ENCODE data around the gene COPA. TPM values are rescaled to one million over a fixed set of nuclear protein-coding genes. Genes with fewer than 3 reads are reported as not detected.
"Not testable (repeated sequence)": the region's sequence is repeated elsewhere in the genome, so short reads cannot be mapped to it uniquely, and the experiment has no call there.

The COPA gene
- polyA plus RNA-seq, 1 of the 3 experiments (the other 2 are of a cell fraction), result 91.4 TPM

- H3K36me3 ChIP-seq (replicated peaks in 1 of 2; ENCODE audit: control insufficient read depth in 1 of 2, insufficient read depth in 2 of 2, low read length in 1 of 2), result peaks cover 82 to 85% of the 10 kb centered on the region in 2 experiments
- H2AFZ ChIP-seq (ENCODE audit: low read depth), result no peak overlapping the region
- H3F3A ChIP-seq (replicated peaks; ENCODE audit: insufficient read depth), result peaks cover 74% of the 10 kb centered on the region
- 0 out of 2 replicates have a peak, but pooled peaks cover 3% of the 10 kb centered on the region for H3K79me2 ChIP-seq (ENCODE audit: insufficient read depth)
- no peaks in the 10 kb centered on the region for H3K4me1 ChIP-seq (ENCODE audit: control insufficient read depth in 1 of 2, insufficient read depth in 2 of 2, low read depth in 1 of 2, low read length in 1 of 2)
- no peak overlapping the region for H3K4me2 ChIP-seq
- H3K27me3 ChIP-seq (ENCODE audit: insufficient read depth), result no peaks in the 10 kb centered on the region
- H3K9me2 ChIP-seq, result no peaks in the 10 kb centered on the region
- H4K20me1 ChIP-seq (ENCODE audit: insufficient read depth), result peaks cover 6% of the 10 kb centered on the region; the same call in 1 of the 2 replicates
- H3K9me3 ChIP-seq, result no peaks in the 10 kb centered on the region
- DNase-seq, result peak; percentile 62
- 53% methylated on average over 11 of the region's 11 CpGs for WGBS (ENCODE audit: low lambda C conversion rate)
- no peak overlapping the region for H3K9ac ChIP-seq
- no peak overlapping the region for H3K4me3 ChIP-seq (ENCODE audit: low read depth in 2 of 2, low read length in 1 of 2)
- POLR2A ChIA-PET, result interaction anchor here (0.5 to 1.1 kb wide), 2 partner anchors 30 to 51 kb away, joined by 3 read pairs; no protein-coding TSS in a partner anchor
- TF ChIP-seq CTCF (IDR thresholded peaks at IDR 0.05) (peak; percentile 86), MXI1 (IDR thresholded peaks at IDR 0.05; ENCODE audit: low read depth, low read length) (peak; percentile 42; the same call in 1 of the 2 replicates), RFX5 (IDR thresholded peaks at IDR 0.05; ENCODE audit: low read length) (no peak), RAD21 (IDR thresholded peaks at IDR 0.05; ENCODE audit: low read length) (peak; percentile 61), SMC3 (IDR thresholded peaks at IDR 0.05; ENCODE audit: low read depth, low read length) (peak; percentile 67)
- CTCF ChIA-PET, result interaction anchor here (0.5 to 7.3 kb wide), 78 partner anchors 8 to 1107 kb away, joined by 3 to 102 read pairs (median 5); partner anchors contain the start of genes ATP1A2, CASQ1, DCAF8 and IGSF8
- H3K27ac ChIP-seq (ENCODE audit: low read depth in 2 of 2, low read length in 1 of 2), result no peak overlapping the region
Measured at GRCh38 chr1:160291248-160292220, 51.5 kb downstream of the COPA start.

- H2AFZ ChIP-seq (ENCODE audit: low read depth); H3K4me2 ChIP-seq; H3K27ac ChIP-seq (ENCODE audit: low read depth in 2 of 2, low read length in 1 of 2); H3K4me3 ChIP-seq (ENCODE audit: low read depth in 2 of 2, low read length in 1 of 2); POLR2A ChIA-PET; DNase-seq; H3K9me2 ChIP-seq; H3K9ac ChIP-seq; H4K20me1 ChIP-seq (ENCODE audit: insufficient read depth); H3K27me3 ChIP-seq (ENCODE audit: insufficient read depth); H3K9me3 ChIP-seq: not testable (repeated sequence)
- CTCF ChIA-PET, result interaction anchor here (0.8 to 2.3 kb wide), 7 partner anchors 9 to 242 kb away, joined by 3 to 10 read pairs (median 5); no protein-coding TSS in a partner anchor
- H3K36me3 ChIP-seq (replicated peaks in 1 of 2; ENCODE audit: control insufficient read depth in 1 of 2, insufficient read depth in 2 of 2, low read length in 1 of 2), result peaks cover 47 to 51% of the 10 kb centered on the region in 2 experiments
- WGBS (ENCODE audit: low lambda C conversion rate), result 94% methylated on average over 12 of the region's 12 CpGs
- H3K4me1 ChIP-seq (ENCODE audit: control insufficient read depth in 1 of 2, insufficient read depth in 2 of 2, low read depth in 1 of 2, low read length in 1 of 2), result peaks cover 6 to 15% of the 10 kb centered on the region in 2 experiments
- peaks cover 64% of the 10 kb centered on the region for H3F3A ChIP-seq (replicated peaks; ENCODE audit: insufficient read depth)
- peaks cover 24% of the 10 kb centered on the region for H3K79me2 ChIP-seq (ENCODE audit: insufficient read depth)
Measured at GRCh38 chr1:160287769-160288168, 55.3 kb downstream of the COPA start.

GRCh38 chr1:160285506-160285905 is 57.5 kb downstream of the COPA start:
- WGBS (ENCODE audit: low lambda C conversion rate), result 42% methylated on average over 23 of the region's 23 CpGs
- Histone ChIP-seq H3K79me2 (ENCODE audit: insufficient read depth) (peaks cover 26% of the 10 kb centered on the region), H4K20me1 (ENCODE audit: insufficient read depth) (no peaks in the 10 kb centered on the region), H3K9me2 (no peaks in the 10 kb centered on the region), H3K9me3 (no peaks in the 10 kb centered on the region), H3K4me2 (peak overlapping the region; percentile 90), H3K27me3 (ENCODE audit: insufficient read depth) (no peaks in the 10 kb centered on the region), H3F3A (replicated peaks; ENCODE audit: insufficient read depth) (peaks cover 41% of the 10 kb centered on the region), H3K9ac (peak overlapping the region; percentile 88; the same call in 1 of the 2 replicates), H2AFZ (ENCODE audit: low read depth) (peak overlapping the region; percentile 86), H3K36me3 (replicated peaks in 1 of 2; ENCODE audit: control insufficient read depth in 1 of 2, insufficient read depth in 2 of 2, low read length in 1 of 2) (peaks cover 41 to 42% of the 10 kb centered on the region in 2 experiments), H3K27ac (ENCODE audit: low read depth in 2 of 2, low read length in 1 of 2) (no peak overlapping the region; a peak in 1 of 4 replicates), H3K4me3 (ENCODE audit: low read depth in 2 of 2, low read length in 1 of 2) (peak overlapping the region; percentile 74 to 77; a peak in 3 of 4 replicates), H3K4me1 (ENCODE audit: control insufficient read depth in 1 of 2, insufficient read depth in 2 of 2, low read depth in 1 of 2, low read length in 1 of 2) (peaks cover 6 to 15% of the 10 kb centered on the region in 2 experiments)
- DNase-seq, result no peak
- CTCF ChIA-PET, result interaction anchor here (0.7 to 3.5 kb wide), 8 partner anchors 9 to 185 kb away, joined by 3 to 20 read pairs (median 5); no protein-coding TSS in a partner anchor
- POLR2A ChIA-PET, result interaction anchor here (0.6 to 1.5 kb wide), 5 partner anchors 10 to 926 kb away, joined by 3 to 6 read pairs (median 5); partner anchors contain the start of gene DCAF8
- TF ChIP-seq NRF1 (IDR thresholded peaks at IDR 0.05; ENCODE audit: low read depth, low read length) (no peak), PBX3 (IDR thresholded peaks at IDR 0.05) (no peak), NFIC (IDR thresholded peaks at IDR 0.05; ENCODE audit: borderline replicate concordance) (no peak), SMC3 (IDR thresholded peaks at IDR 0.05; ENCODE audit: low read depth, low read length) (no peak), EZH2phosphoT487 (IDR thresholded peaks at IDR 0.05; ENCODE audit: borderline replicate concordance, low read depth) (no peak), RAD21 (IDR thresholded peaks at IDR 0.05; ENCODE audit: low read length) (no peak), SIN3A (IDR thresholded peaks at IDR 0.05; ENCODE audit: borderline replicate concordance, low read depth, low read length) (no peak), POLR2AphosphoS5 (IDR thresholded peaks at IDR 0.05; ENCODE audit: low read depth, low read length) (no peak), CHD2 (IDR thresholded peaks at IDR 0.05; ENCODE audit: low read length, partially characterized antibody) (no peak), MAX (IDR thresholded peaks at IDR 0.05; ENCODE audit: low read depth) (no peak), TCF12 (IDR thresholded peaks at IDR 0.05) (no peak)
